HCT116 (cell line): ENCODE measurements around the gene FAM171A1.

Source experiments
- CBX3 ChIP-seq: IDR thresholded peaks from 2 replicates; pipeline ENCODE4 v1.6.1; 2012; ENCODE audit warnings: low read depth
- EZH2 ChIP-seq: fragments of 200-600 bp; sonication (generic); IDR thresholded peaks from 2 replicates; pipeline ENCODE4 v1.6.1; 2017; ENCODE audit warnings: antibody characterized with exemption, mixed run types
- EZH2phosphoT487 ChIP-seq: fragments of 200-600 bp; IDR thresholded peaks from 2 replicates; pipeline ENCODE4 v1.6.1; 2018; ENCODE audit warnings: antibody characterized with exemption, borderline replicate concordance
- JUND ChIP-seq: IDR thresholded peaks from 2 replicates; pipeline ENCODE4 v1.6.1; 2012
- POLR2A ChIP-seq: IDR thresholded peaks from 2 replicates; pipeline ENCODE4 v1.7.0; 2011; ENCODE audit warnings: borderline replicate concordance; ENCODE audit not compliant: insufficient read depth, insufficient read length; ENCODE audit errors: extremely low read depth
- POLR2AphosphoS5 ChIP-seq: IDR thresholded peaks from 2 replicates; pipeline ENCODE4 v1.6.1; 2011; ENCODE audit warnings: mild to moderate bottlenecking, low read depth, low read length, moderate library complexity
- RAD21 ChIP-seq: IDR thresholded peaks from 2 replicates; pipeline ENCODE4 v1.6.1; 2012; ENCODE audit warnings: low read depth, mild to moderate bottlenecking
- SIN3A ChIP-seq: IDR thresholded peaks from 2 replicates; pipeline ENCODE4 v1.6.1; 2012; ENCODE audit warnings: low read depth
- TCF7L2 ChIP-seq: IDR thresholded peaks from 2 replicates; pipeline ENCODE4 v1.7.0; 2011; ENCODE audit warnings: borderline replicate concordance, inconsistent platforms; ENCODE audit not compliant: insufficient read depth, insufficient read length; ENCODE audit errors: extremely low read depth
- YY1 ChIP-seq: IDR thresholded peaks from 2 replicates; pipeline ENCODE4 v1.6.1; 2011; ENCODE audit warnings: low read length, low read depth, moderate library complexity, mild to moderate bottlenecking; ENCODE audit not compliant: insufficient replicate concordance; ENCODE audit errors: extremely low read depth
- TF ChIP-seq, protein P1 (sequence below), 3 experiments: fragments of 200-600 bp in 1 of 3; sonication (generic) in 1 of 3; IDR thresholded peaks in 2 of 3; conservative IDR thresholded peaks in 1 of 3; 2 replicates each; pipeline ENCODE4 v1.5.1; 2012 to 2017; ENCODE audit warnings: low read depth in 2 of 3, low read length in 2 of 3, antibody characterized with exemption in 1 of 3, borderline replicate concordance in 1 of 3, control low read depth in 1 of 3, mild to moderate bottlenecking in 1 of 3, mixed read lengths in 1 of 3, mixed run types in 1 of 3, moderate library complexity in 1 of 3; ENCODE audit not compliant: insufficient read depth in 1 of 3
- TF ChIP-seq, protein P2 (sequence below): IDR thresholded peaks from 2 replicates; pipeline ENCODE4 v1.6.1; 2012; ENCODE audit warnings: low read depth

DNA sequence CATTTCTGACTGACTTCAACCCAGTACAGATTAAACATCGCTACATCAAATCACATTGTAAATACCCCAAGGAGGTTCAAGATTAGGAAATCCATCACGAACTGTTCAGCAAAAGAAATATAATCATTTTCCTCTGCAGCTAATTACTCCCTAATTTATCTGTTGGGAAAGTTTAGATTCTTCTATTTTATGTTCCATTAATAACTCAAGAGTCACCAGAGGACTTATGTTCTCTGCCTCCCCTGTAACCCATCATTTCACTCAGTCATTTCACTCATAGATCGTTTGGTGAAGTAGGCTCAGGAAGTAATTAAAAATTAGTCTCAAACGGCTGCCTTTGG is 45.2 kb downstream of the FAM171A1 start:
- TF ChIP-seq, protein P1, sequence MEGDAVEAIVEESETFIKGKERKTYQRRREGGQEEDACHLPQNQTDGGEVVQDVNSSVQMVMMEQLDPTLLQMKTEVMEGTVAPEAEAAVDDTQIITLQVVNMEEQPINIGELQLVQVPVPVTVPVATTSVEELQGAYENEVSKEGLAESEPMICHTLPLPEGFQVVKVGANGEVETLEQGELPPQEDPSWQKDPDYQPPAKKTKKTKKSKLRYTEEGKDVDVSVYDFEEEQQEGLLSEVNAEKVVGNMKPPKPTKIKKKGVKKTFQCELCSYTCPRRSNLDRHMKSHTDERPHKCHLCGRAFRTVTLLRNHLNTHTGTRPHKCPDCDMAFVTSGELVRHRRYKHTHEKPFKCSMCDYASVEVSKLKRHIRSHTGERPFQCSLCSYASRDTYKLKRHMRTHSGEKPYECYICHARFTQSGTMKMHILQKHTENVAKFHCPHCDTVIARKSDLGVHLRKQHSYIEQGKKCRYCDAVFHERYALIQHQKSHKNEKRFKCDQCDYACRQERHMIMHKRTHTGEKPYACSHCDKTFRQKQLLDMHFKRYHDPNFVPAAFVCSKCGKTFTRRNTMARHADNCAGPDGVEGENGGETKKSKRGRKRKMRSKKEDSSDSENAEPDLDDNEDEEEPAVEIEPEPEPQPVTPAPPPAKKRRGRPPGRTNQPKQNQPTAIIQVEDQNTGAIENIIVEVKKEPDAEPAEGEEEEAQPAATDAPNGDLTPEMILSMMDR (IDR thresholded peaks at IDR 0.05 in 2 of 3, conservative IDR thresholded peaks at IDR 0.05 in 1 of 3; ENCODE audit: borderline replicate concordance in 1 of 3, insufficient read depth in 1 of 3, low read depth in 2 of 3, low read length in 2 of 3) = no peak
- TF ChIP-seq POLR2A (no peak), POLR2AphosphoS5 (no peak), CBX3 (no peak), SIN3A (no peak), RAD21 (no peak), EZH2phosphoT487 (no peak), EZH2 (no peak), YY1 (no peak), TCF7L2 (no peak), JUND (no peak)
- TF ChIP-seq, protein P2, sequence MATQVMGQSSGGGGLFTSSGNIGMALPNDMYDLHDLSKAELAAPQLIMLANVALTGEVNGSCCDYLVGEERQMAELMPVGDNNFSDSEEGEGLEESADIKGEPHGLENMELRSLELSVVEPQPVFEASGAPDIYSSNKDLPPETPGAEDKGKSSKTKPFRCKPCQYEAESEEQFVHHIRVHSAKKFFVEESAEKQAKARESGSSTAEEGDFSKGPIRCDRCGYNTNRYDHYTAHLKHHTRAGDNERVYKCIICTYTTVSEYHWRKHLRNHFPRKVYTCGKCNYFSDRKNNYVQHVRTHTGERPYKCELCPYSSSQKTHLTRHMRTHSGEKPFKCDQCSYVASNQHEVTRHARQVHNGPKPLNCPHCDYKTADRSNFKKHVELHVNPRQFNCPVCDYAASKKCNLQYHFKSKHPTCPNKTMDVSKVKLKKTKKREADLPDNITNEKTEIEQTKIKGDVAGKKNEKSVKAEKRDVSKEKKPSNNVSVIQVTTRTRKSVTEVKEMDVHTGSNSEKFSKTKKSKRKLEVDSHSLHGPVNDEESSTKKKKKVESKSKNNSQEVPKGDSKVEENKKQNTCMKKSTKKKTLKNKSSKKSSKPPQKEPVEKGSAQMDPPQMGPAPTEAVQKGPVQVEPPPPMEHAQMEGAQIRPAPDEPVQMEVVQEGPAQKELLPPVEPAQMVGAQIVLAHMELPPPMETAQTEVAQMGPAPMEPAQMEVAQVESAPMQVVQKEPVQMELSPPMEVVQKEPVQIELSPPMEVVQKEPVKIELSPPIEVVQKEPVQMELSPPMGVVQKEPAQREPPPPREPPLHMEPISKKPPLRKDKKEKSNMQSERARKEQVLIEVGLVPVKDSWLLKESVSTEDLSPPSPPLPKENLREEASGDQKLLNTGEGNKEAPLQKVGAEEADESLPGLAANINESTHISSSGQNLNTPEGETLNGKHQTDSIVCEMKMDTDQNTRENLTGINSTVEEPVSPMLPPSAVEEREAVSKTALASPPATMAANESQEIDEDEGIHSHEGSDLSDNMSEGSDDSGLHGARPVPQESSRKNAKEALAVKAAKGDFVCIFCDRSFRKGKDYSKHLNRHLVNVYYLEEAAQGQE = no peak
